Loucy (cell line): ENCODE measurements around the gene CD300LG.
A peak's percentile ranks its signal among the peaks of the same experiment; 100 is the strongest.

ENCODE experiments used
- H2AFZ ChIP-seq: fragments of 200-600 bp; sonication (generic); 2 replicates; pipeline ENCODE4 v1.6.0; 2016; ENCODE audit warnings: antibody characterized with exemption, mild to moderate bottlenecking, low read length, moderate library complexity
- H3F3A ChIP-seq: fragments of 200-600 bp; 2 replicates; pipeline ENCODE4 v1.6.0; 2016; ENCODE audit warnings: antibody characterized with exemption, low read depth, mild to moderate bottlenecking
- H3K27me3 ChIP-seq: fragments of 200-600 bp; sonication (generic); 2 replicates; pipeline ENCODE4 v1.6.1; 2014; ENCODE audit warnings: low read length, mild to moderate bottlenecking; ENCODE audit not compliant: insufficient read depth, poor library complexity, severe bottlenecking
- H3K36me3 ChIP-seq: fragments of 200-600 bp; sonication (generic); 2 replicates; pipeline ENCODE4 v1.6.1; 2016; ENCODE audit warnings: low read length; ENCODE audit not compliant: insufficient read depth
- H3K4me1 ChIP-seq: fragments of 200-600 bp; sonication (generic); 2 replicates; pipeline ENCODE4 v1.5.1; 2014; ENCODE audit warnings: low read length, mild to moderate bottlenecking; ENCODE audit not compliant: insufficient read depth, poor library complexity, severe bottlenecking
- H3K4me2 ChIP-seq: fragments of 200-600 bp; sonication (generic); 2 replicates; pipeline ENCODE4 v1.6.0; 2014; ENCODE audit warnings: antibody characterized with exemption, low read length, low read depth, mild to moderate bottlenecking; ENCODE audit not compliant: poor library complexity, severe bottlenecking
- H3K4me3 ChIP-seq: fragments of 200-600 bp; sonication (generic); 2 replicates; pipeline ENCODE4 v1.5.1; 2014; ENCODE audit warnings: low read length, mild to moderate bottlenecking, mixed read lengths; ENCODE audit not compliant: poor library complexity, severe bottlenecking
- H3K79me2 ChIP-seq: fragments of 200-600 bp; sonication (generic); 2 replicates; pipeline ENCODE4 v1.6.1; 2014; ENCODE audit warnings: low read length; ENCODE audit not compliant: insufficient read depth
- H3K9ac ChIP-seq: fragments of 200-600 bp; sonication (generic); 2 replicates; pipeline ENCODE4 v1.6.0; 2014; ENCODE audit warnings: mild to moderate bottlenecking, low read depth, low read length, moderate library complexity; ENCODE audit not compliant: poor library complexity, severe bottlenecking
- H3K9me2 ChIP-seq: fragments of 200-600 bp; sonication (generic); replicated peaks from 2 replicates; pipeline ENCODE4 v1.6.1; 2016; ENCODE audit warnings: low read depth, low read length, mixed read lengths
- H3K9me3 ChIP-seq: fragments of 200-600 bp; sonication (generic); 2 replicates; pipeline ENCODE4 v1.6.1; 2014; ENCODE audit warnings: mild to moderate bottlenecking, antibody characterized with exemption, low read length, low read depth; ENCODE audit not compliant: insufficient read depth
- H4K20me1 ChIP-seq: fragments of 200-600 bp; sonication (generic); 2 replicates; pipeline ENCODE4 v1.6.0; 2014; ENCODE audit warnings: antibody characterized with exemption, low read length, mild to moderate bottlenecking; ENCODE audit not compliant: insufficient read depth, poor library complexity, severe bottlenecking
- CTCF ChIP-seq: fragments of 200-600 bp; sonication (generic); conservative IDR thresholded peaks from 2 replicates; pipeline ENCODE4 v1.5.1; 2014; ENCODE audit warnings: mild to moderate bottlenecking, antibody characterized with exemption, low read length
- EZH2phosphoT487 ChIP-seq: fragments of 200-600 bp; IDR thresholded peaks from 2 replicates; pipeline ENCODE4 v1.6.1; 2018; ENCODE audit warnings: antibody characterized with exemption, mild to moderate bottlenecking, moderate library complexity, borderline replicate concordance

CD300LG gene

DNA sequence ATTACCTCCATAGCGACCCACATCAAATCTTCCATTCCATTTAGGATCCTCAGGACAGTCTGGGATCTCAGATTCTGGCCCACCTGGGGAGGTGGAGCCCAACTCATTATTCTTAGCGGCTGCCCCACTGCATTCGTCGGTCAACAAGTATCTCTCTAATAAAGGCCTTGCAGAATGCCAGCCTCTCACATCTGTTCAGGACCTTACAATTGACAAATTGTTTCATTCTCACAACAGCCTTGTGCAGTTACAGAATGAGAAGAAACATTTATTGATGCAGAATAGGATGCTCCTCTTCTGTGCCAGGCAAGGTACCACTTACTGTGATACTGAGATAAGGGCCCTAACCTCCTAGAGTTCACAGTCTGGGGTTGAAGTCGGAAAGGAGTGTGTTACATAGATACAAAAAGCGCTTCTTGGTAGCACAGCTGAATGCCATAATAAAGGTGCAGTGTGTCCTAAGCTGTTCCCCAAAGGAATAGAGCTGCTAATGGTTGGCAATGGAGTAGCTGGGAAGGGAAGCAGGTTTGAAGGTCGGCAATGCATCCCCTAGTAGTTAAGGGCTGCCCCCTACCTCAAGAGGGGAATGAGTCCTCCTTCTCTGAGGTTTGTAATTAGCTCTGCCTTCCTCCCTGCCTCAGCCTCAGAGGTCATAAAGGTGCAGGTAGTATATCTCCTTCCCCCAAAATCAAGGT is 62.7 kb downstream of the CD300LG start:
- H3K36me3 ChIP-seq: no peaks in the 10 kb centered on the region
- H3K4me2 ChIP-seq: no peak overlapping the region
- no peaks in the 10 kb centered on the region for H3K9me3 ChIP-seq
- no peak overlapping the region for H2AFZ ChIP-seq
- H3K9me2 ChIP-seq: no peaks in the 10 kb centered on the region
- H3F3A ChIP-seq: no peaks in the 10 kb centered on the region
- peaks cover 4% of the 10 kb centered on the region for H3K27me3 ChIP-seq
- TF ChIP-seq CTCF (no peak), EZH2phosphoT487 (no peak)
- H3K4me3 ChIP-seq: no peak overlapping the region
- peaks cover 15% of the 10 kb centered on the region for H3K4me1 ChIP-seq
- no peaks in the 10 kb centered on the region for H3K79me2 ChIP-seq
- H3K9ac ChIP-seq: no peak overlapping the region
- no peaks in the 10 kb centered on the region for H4K20me1 ChIP-seq

- no peak overlapping the region for H3K4me2 ChIP-seq
- peaks cover 33% of the 10 kb centered on the region for H3K4me1 ChIP-seq
- H3K9ac ChIP-seq: no peak overlapping the region
- H3K79me2 ChIP-seq: peaks cover 7% of the 10 kb centered on the region; the same call in 1 of the 2 replicates
- no peaks in the 10 kb centered on the region for H3K9me3 ChIP-seq
- H3K27me3 ChIP-seq: no peaks in the 10 kb centered on the region
- H3F3A ChIP-seq: no peaks in the 10 kb centered on the region
- H4K20me1 ChIP-seq: no peaks in the 10 kb centered on the region
- no peak overlapping the region for H3K4me3 ChIP-seq
- H3K36me3 ChIP-seq: no peaks in the 10 kb centered on the region
- no peak for TF ChIP-seq CTCF
- TF ChIP-seq EZH2phosphoT487: no peak
- no peak overlapping the region for H2AFZ ChIP-seq
- H3K9me2 ChIP-seq: no peaks in the 10 kb centered on the region
These were observed 64.9 kb downstream of the CD300LG start for GRCh38 chr17:43911904-43912303.

- Histone ChIP-seq H3K9me3 (no peaks in the 10 kb centered on the region), H3F3A (no peaks in the 10 kb centered on the region), H3K4me1 (peaks cover 31% of the 10 kb centered on the region), H3K4me3 (no peak overlapping the region), H3K4me2 (peak overlapping the region; percentile 25), H3K27me3 (no peaks in the 10 kb centered on the region), H2AFZ (no peak overlapping the region), H3K9ac (no peak overlapping the region), H3K9me2 (no peaks in the 10 kb centered on the region), H4K20me1 (no peaks in the 10 kb centered on the region), H3K36me3 (no peaks in the 10 kb centered on the region), H3K79me2 (peaks cover 8% of the 10 kb centered on the region; the same call in 1 of the 2 replicates)
- TF ChIP-seq EZH2phosphoT487 (no peak), CTCF (no peak)
These were observed 65.8 kb downstream of the CD300LG start for GRCh38 chr17:43912635-43913304.
